Measurements from ENCODE around the gene PPT2. TPM values are rescaled to one million over a fixed set of nuclear protein-coding genes. Genes with fewer than 3 reads are reported as not detected.
"Not testable (repeated sequence)": the region's sequence is repeated elsewhere in the genome, so short reads cannot be mapped to it uniquely, and the experiment has no call there.

PPT2 gene
- total RNA-seq, 3 donors from 2014 or later, result 16.8 to 37.2 (median 34.4) TPM

DNA sequence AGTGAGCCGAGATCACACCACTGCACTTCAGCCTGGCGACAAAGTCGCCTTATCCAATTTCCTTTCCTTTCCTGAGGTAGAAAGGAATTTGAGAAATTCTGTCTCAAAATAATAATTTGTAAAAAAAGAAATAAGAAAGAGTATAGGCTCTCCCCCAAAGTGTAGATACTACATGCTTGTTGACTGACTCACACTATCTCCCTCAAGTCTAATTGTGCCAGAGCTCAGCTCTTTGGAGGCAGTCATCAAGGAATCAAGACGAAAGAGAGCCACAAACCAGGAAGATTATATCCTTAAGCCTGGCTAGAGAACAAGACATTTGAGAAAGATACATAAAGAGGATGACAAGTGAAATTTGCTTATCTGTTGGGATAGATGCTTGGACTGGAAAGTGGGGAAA, 20.2 kb upstream of the PPT2 start:
- H3K36me3 ChIP-seq (ENCODE audit: low read depth), result no peaks in the 10 kb centered on the region
- ATAC-seq, result no peak
- TF ChIP-seq, protein P1, sequence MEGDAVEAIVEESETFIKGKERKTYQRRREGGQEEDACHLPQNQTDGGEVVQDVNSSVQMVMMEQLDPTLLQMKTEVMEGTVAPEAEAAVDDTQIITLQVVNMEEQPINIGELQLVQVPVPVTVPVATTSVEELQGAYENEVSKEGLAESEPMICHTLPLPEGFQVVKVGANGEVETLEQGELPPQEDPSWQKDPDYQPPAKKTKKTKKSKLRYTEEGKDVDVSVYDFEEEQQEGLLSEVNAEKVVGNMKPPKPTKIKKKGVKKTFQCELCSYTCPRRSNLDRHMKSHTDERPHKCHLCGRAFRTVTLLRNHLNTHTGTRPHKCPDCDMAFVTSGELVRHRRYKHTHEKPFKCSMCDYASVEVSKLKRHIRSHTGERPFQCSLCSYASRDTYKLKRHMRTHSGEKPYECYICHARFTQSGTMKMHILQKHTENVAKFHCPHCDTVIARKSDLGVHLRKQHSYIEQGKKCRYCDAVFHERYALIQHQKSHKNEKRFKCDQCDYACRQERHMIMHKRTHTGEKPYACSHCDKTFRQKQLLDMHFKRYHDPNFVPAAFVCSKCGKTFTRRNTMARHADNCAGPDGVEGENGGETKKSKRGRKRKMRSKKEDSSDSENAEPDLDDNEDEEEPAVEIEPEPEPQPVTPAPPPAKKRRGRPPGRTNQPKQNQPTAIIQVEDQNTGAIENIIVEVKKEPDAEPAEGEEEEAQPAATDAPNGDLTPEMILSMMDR (IDR thresholded peaks at IDR 0.05), result no peak
- H3K9me3 ChIP-seq, result no peaks in the 10 kb centered on the region
- peaks cover 7% of the 10 kb centered on the region for H3K4me1 ChIP-seq (ENCODE audit: low read depth)
- DNase-seq, result no peak
- intact Hi-C loops (cut with DNase I, micrococcal nuclease), result no loop called here
- H3K4me3 ChIP-seq, result no peak overlapping the region

DNA sequence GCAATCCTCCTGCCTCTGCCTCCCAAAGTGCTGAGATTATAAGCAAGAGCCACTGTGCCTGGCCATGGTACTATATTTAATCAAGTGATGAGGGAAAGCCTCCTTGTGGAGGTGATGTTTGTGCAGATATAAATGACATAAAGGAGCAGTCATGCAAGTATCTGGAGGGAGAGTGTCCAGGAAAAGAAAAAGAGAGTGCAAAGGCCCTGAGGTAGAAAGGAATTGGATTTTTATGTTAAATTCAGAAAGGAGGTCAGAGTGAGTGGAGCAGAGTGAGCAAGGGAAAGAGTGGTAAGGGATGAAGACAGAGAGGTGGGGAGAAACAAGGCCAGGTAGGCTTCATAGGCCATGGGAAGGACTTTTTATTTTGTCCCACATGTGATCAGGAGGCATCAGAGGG, 16.5 kb upstream of the PPT2 start:
- DNase-seq (no peak), ATAC-seq (no peak)
- H3K36me3 ChIP-seq (ENCODE audit: low read depth), result no peaks in the 10 kb centered on the region
- H3K9me3 ChIP-seq, result no peaks in the 10 kb centered on the region
- intact Hi-C loops (cut with DNase I, micrococcal nuclease), result no loop called here
- TF ChIP-seq, protein P1 (IDR thresholded peaks at IDR 0.05), result no peak
- no peak overlapping the region for H3K4me3 ChIP-seq
- H3K4me1 ChIP-seq (ENCODE audit: low read depth), result peaks cover 2% of the 10 kb centered on the region

DNA sequence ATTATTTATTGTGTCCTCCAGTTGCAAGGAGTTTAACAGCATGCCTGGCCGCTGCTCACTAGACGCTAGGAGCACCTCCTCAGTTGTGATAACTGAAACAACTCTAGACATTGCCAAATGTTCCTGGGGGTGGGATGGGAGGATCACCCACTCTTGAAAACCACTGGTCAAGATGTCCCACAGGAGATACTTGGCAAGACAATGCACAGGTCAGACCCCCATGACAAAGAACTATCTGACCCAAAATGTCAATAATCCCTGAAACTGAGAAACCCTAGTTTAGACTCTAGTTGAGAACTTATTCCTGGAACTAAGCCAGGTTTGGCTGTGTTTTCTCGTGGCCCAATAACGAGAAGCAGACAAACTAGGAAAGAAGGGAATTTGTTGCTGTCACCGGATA, 14.4 kb upstream of the PPT2 start:
- H3K4me1 ChIP-seq (ENCODE audit: low read depth), result peaks cover 3% of the 10 kb centered on the region
- DNase-seq, result no peak
- H3K36me3 ChIP-seq (ENCODE audit: low read depth), result no peaks in the 10 kb centered on the region
- H3K4me3 ChIP-seq, result no peak overlapping the region
- no peak for ATAC-seq
- no peaks in the 10 kb centered on the region for H3K9me3 ChIP-seq
- intact Hi-C loops (cut with DNase I, micrococcal nuclease), result no loop called here
- TF ChIP-seq, protein P1 (IDR thresholded peaks at IDR 0.05), result no peak

DNA sequence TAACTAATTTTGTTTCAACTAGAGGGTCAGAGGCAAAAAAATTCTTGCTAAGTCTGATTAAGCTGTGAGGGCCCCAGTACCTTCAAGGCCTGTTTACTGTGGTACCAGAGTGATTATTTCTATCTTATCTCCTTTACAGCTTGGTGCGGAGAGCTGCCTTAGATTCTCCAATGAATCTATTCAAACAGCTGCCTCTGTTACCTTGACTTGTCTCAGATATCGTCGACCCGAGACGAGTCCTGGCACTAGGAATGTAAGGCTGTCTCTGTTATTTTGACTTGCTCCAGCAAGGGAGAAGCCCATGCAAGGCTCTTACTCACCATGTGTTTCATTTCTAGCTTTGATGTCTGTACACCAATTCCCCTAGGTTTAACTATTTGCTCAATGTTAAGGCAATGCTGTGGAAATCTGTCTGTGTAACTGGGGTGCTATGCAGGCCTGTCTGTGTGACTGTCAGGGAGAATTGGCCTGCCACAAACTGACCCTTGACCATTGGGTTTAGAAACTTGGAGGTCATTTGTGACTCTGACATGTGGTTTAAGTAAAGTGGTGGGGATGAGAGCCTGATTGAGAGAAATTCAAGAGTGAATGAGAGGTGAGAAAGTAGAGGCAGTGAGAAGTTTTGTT, 13.4 kb upstream of the PPT2 start:
- Histone ChIP-seq H3K9me3 (no peaks in the 10 kb centered on the region), H3K36me3 (ENCODE audit: low read depth) (no peaks in the 10 kb centered on the region), H3K4me1 (ENCODE audit: low read depth) (peaks cover 3% of the 10 kb centered on the region), H3K4me3 (no peak overlapping the region)
- no peak for DNase-seq
- ATAC-seq, result no peak
- intact Hi-C loops (cut with DNase I, micrococcal nuclease), result no loop called here
- TF ChIP-seq, protein P1 (IDR thresholded peaks at IDR 0.05), result no peak

DNA sequence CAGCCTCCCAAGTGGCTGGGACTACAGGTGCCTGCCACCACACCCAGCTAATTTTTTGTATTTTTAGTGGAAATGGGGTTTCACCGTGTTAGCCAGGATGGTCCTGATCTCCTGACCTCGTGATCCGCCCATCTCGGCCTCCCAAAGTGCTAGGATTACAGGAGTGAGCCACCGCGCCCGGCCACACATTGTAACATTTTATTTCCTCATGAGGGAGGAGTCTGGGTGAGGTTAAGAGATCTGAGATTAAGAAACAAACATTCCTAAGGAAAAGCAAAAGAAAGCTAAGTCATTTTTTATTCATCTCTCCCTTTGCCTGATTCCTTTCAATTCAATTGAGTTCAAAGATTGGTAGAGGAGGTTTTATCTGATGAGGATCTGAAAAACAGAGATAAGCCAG, 9.7 kb upstream of the PPT2 start:
- DNase-seq, result peak; percentile 58 to 73 (median 66)
- H3K4me1 ChIP-seq (ENCODE audit: low read depth); intact Hi-C loops (cut with DNase I, micrococcal nuclease); H3K36me3 ChIP-seq (ENCODE audit: low read depth); H3K9me3 ChIP-seq; H3K4me3 ChIP-seq: not testable (repeated sequence)
- peak; percentile 80 for ATAC-seq

DNA sequence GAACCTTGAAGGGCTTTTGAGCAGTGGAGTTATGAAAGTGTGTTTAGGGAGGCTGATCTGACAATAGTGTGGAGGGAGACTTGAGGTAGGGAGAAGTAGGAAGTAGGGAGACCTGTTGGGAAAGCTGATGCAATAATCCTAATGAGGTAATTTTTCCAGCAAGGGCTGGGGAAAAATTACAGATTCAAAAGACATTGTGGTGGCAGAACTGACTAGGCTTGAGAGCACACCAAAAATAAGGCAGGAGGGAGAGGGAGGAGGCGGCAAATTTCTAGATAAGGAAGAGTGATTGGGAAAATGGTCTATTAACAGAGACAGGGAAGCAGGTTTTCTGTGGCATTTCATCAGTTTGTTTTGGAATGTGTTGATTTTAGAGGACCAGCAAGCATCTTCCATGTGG, 7.7 kb upstream of the PPT2 start:
- Histone ChIP-seq H3K4me1 (ENCODE audit: low read depth) (peaks cover 3% of the 10 kb centered on the region), H3K9me3 (no peaks in the 10 kb centered on the region), H3K4me3 (no peak overlapping the region), H3K36me3 (ENCODE audit: low read depth) (no peaks in the 10 kb centered on the region)
- DNase-seq (no peak), ATAC-seq (no peak)
- intact Hi-C loops (cut with DNase I, micrococcal nuclease), result no loop called here
- TF ChIP-seq, protein P1 (IDR thresholded peaks at IDR 0.05), result no peak

All from mucosa of descending colon (tissue), 3 donors.